Measurements from ENCODE around the gene HGFAC. TPM values are rescaled to one million over a fixed set of nuclear protein-coding genes. Genes with fewer than 3 reads are reported as not detected.

HGFAC gene
- total and polyA plus RNA-seq, 12 donors = 0.12 to 0.84 (median 0.51) TPM; not detected in 5

DNA sequence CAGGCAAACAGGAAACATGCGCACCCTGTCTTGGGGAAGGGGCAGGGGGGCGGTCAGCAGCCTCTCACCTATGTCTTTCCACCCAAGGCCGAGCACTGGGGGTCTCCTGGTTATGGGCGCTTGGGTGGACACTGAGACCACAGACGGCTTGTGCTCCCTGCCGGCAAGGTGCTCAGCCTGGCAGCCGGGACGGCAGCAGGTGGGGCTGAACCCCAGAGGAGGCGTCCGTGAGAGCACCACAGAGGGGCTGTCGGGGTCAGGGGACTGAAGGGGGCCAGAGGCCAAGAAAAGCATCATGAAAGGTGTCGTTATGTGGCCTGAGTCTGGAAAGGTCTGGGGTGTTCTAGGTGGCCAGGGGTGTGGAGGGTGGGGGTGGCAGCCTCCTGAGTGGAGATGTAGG, 40.9 kb downstream of the HGFAC start:
- TF ChIP-seq, protein P1, sequence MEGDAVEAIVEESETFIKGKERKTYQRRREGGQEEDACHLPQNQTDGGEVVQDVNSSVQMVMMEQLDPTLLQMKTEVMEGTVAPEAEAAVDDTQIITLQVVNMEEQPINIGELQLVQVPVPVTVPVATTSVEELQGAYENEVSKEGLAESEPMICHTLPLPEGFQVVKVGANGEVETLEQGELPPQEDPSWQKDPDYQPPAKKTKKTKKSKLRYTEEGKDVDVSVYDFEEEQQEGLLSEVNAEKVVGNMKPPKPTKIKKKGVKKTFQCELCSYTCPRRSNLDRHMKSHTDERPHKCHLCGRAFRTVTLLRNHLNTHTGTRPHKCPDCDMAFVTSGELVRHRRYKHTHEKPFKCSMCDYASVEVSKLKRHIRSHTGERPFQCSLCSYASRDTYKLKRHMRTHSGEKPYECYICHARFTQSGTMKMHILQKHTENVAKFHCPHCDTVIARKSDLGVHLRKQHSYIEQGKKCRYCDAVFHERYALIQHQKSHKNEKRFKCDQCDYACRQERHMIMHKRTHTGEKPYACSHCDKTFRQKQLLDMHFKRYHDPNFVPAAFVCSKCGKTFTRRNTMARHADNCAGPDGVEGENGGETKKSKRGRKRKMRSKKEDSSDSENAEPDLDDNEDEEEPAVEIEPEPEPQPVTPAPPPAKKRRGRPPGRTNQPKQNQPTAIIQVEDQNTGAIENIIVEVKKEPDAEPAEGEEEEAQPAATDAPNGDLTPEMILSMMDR (IDR thresholded peaks at IDR 0.05) = no peak
- no peak for TF ChIP-seq POLR2A (IDR thresholded peaks at IDR 0.05)
- Histone ChIP-seq H3K4me1 (replicated peaks in 1 of 2) (no peaks in the 10 kb centered on the region), H3K27me3 (peaks cover 26% of the 10 kb centered on the region), H3K27ac (no peak overlapping the region), H3K4me3 (no peak overlapping the region), H3K36me3 (replicated peaks in 1 of 2) (no peaks in the 10 kb centered on the region), H3K9me3 (replicated peaks in 1 of 3) (no peaks in the 10 kb centered on the region)
- 77 to 86% (median 82%) methylated on average over 10 to 12 of the region's 12 CpGs for WGBS, 4 donors
- no peak for DNase-seq
- intact Hi-C loops (cut with DNase I) = no loop called here

DNA sequence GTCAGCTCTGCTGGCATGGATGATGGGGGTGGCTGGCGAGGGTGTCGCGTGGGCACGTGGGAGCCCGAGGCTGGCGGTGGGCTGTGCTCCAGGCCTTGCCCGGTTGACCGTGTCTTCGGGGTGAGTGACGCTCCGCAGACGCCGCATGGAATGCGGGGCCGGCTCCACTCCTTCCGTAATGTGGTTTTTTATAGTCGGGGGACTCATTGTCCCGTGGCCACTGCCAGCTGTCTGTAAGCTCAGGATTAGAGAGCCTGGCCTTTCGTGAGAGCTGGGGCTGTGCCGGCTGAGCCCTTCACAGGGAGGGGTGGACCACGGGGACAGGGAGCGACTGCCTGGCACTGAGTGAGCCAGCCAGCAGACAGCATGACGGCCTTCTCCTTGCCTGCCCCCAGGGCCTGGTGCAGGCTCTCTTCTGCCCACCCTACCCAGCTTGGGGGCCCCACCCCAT, 41.7 kb downstream of the HGFAC start:
- Histone ChIP-seq H3K4me3 (no peak overlapping the region), H3K36me3 (replicated peaks in 1 of 2) (no peaks in the 10 kb centered on the region), H3K4me1 (replicated peaks in 1 of 2) (no peaks in the 10 kb centered on the region), H3K27ac (no peak overlapping the region), H3K9me3 (replicated peaks in 1 of 3) (no peaks in the 10 kb centered on the region), H3K27me3 (peaks cover 26% of the 10 kb centered on the region)
- intact Hi-C loops (cut with DNase I) = no loop called here
- TF ChIP-seq, protein P1 (IDR thresholded peaks at IDR 0.05) = no peak
- TF ChIP-seq POLR2A (IDR thresholded peaks at IDR 0.05) = no peak
- peak in 1 of 7 donors; percentile 47 for DNase-seq
- 44 to 57% (median 50%) methylated on average over 19 to 23 of the region's 23 CpGs for WGBS, 4 donors

DNA sequence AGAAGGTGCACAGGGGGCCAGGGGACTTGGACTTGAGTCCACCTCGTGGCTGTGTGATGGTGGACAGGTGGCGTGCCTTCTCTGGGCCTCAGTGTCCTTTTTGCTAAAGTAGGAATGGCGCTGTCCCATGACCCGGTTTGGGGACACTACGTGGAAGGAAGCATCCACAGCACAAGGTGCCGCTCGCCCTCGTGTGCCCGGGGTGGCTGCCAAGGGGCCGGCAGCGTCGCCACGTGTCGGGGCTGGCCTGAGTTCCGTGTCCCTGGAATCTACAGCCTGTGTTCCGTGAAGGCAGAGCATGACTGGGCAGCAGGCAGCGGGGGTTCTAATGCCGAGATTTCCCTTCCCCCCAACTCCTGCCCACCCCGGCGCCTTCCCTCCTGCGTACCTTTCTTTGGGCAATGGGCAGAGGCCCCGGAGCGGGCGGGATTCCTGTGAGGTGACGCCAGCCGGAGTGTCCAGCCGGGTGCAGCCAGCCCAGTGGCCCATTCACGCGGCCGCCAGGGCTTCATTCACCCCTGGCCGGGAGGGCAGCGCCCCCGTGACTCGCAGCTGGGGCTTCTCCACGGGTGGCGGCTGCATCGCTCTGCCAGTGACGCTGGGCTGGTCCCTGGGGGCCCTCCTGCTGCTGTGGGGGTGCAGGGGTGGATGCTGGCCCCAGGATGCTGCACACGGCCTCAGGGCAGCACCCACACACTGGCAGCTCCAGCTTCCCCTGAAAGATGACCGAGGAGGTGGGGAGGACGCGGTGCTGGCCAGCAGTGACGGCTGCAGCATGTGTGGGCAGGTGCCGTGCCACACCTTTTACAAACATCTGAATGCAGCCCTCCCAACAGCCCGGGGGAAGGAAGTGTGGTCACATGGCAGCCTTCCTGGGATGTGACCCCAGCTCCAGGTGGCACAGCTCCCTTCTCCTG, 42.5 kb downstream of the HGFAC start:
- intact Hi-C loops (cut with DNase I) = no loop called here
- Histone ChIP-seq H3K9me3 (replicated peaks in 1 of 3) (no peaks in the 10 kb centered on the region), H3K4me1 (replicated peaks in 1 of 2) (no peaks in the 10 kb centered on the region), H3K36me3 (replicated peaks in 1 of 2) (no peaks in the 10 kb centered on the region), H3K4me3 (no peak overlapping the region), H3K27ac (no peak overlapping the region), H3K27me3 (peaks cover 26% of the 10 kb centered on the region)
- DNase-seq = peak in 1 of 7 donors; percentile 49
- no peak for TF ChIP-seq POLR2A (IDR thresholded peaks at IDR 0.05)
- TF ChIP-seq, protein P1 (IDR thresholded peaks at IDR 0.05) = no peak
- WGBS, 4 donors = 53 to 69% (median 58%) methylated on average over 11 to 45 of the region's 45 CpGs

- TF ChIP-seq POLR2A (IDR thresholded peaks at IDR 0.05) = no peak
- TF ChIP-seq, protein P1 (IDR thresholded peaks at IDR 0.05) = no peak
- Histone ChIP-seq H3K4me3 (no peak overlapping the region), H3K4me1 (replicated peaks in 1 of 2) (no peaks in the 10 kb centered on the region), H3K27me3 (peaks cover 26% of the 10 kb centered on the region), H3K9me3 (replicated peaks in 1 of 3) (no peaks in the 10 kb centered on the region), H3K27ac (no peak overlapping the region), H3K36me3 (replicated peaks in 1 of 2) (no peaks in the 10 kb centered on the region)
- 5 to 26% (median 24%) methylated on average over 4 to 36 of the region's 36 CpGs for WGBS, 4 donors
- DNase-seq = no peak
- intact Hi-C loops (cut with DNase I) = no loop called here
These were observed 43.4 kb downstream of the HGFAC start for GRCh38 chr4:3485011-3485791.
